GM12878 (cell line): ENCODE measurements around the gene LHX5. TPM values are rescaled to one million over a fixed set of nuclear protein-coding genes. Genes with fewer than 3 reads are reported as not detected.
A peak's percentile ranks its signal among the peaks of the same experiment; 100 is the strongest.

Experiments
- ATAC-seq: fragments of 200-7000 bp; cut with Tn5 transposase; 3 replicates; pipeline ENCODE4 v1.9.1; 2020; ENCODE audit warnings: mild to moderate bottlenecking, moderate library complexity
- BruUV-seq: library from RNA; stranded (reverse); fragments of 400-500 nt; replicated peaks from 2 replicates; lab custom pipeline; 2021; lab: Mats Ljungman, UMichigan
- CTCF ChIA-PET: fragments of 300-600 bp; sonication (Branson Sonifier 250); formaldehyde crosslinking; extraction: SDS; loops from one replicate; lab custom pipeline; 2021; ENCODE audit warnings: inconsistent platforms; lab: Yijun Ruan, JAX
- POLR2A ChIA-PET: fragments of 350-600 bp; formaldehyde crosslinking; extraction: SDS; loops from one replicate; lab custom pipeline; 2021; ENCODE audit warnings: inconsistent platforms; lab: Charles Lee
- RAD21 ChIA-PET: fragments of 300-600 bp; sonication (Branson Sonifier 250); formaldehyde crosslinking; loops from one replicate; lab custom pipeline; 2023; ENCODE audit warnings: antibody characterized with exemption; ENCODE audit not compliant: unreplicated experiment; lab: Charles Lee
- SMC1A ChIA-PET: fragments of 300-600 bp; sonication (Branson Sonifier 250); formaldehyde crosslinking; loops from one replicate; lab custom pipeline; 2023; ENCODE audit not compliant: unreplicated experiment, uncharacterized antibody; lab: Charles Lee
- DNase-seq: peaks from one replicate; pipeline ENCODE4 v3.0.0-alpha.2; 2011; ENCODE audit warnings: low read depth, low spot score
- FAIRE-seq: peaks from 3 replicates; lab custom pipeline; 2011; peaks lifted over from hg19 to GRCh38; lab: Jason Lieb, UNC
- H2AFZ ChIP-seq: 2 replicates; pipeline ENCODE4 v1.6.0; 2011; ENCODE audit warnings: low read depth, low read length, control low read depth; ENCODE audit not compliant: control insufficient read depth
- H3K27ac ChIP-seq: 2 replicates; pipeline ENCODE4 v1.5.1; 2011; ENCODE audit warnings: control low read depth; ENCODE audit not compliant: control insufficient read depth, insufficient read depth
- H3K27me3 ChIP-seq, 2 experiments: replicated peaks in 1 of 2; 2 replicates each; pipeline versions ENCODE4 v1.6.0 to v1.6.1; 2011; ENCODE audit warnings: low read length in 1 of 2; ENCODE audit not compliant: control insufficient read depth in 2 of 2, insufficient read depth in 2 of 2
- H3K36me3 ChIP-seq, 2 experiments: 2 replicates each; pipeline ENCODE4 v1.5.1; 2011; ENCODE audit warnings: low read length in 1 of 2; ENCODE audit not compliant: control insufficient read depth in 2 of 2, insufficient read depth in 2 of 2
- H3K4me1 ChIP-seq: 2 replicates; pipeline ENCODE4 v1.6.1; 2011; ENCODE audit warnings: mild to moderate bottlenecking, low read length, moderate library complexity, mixed read lengths; ENCODE audit not compliant: control insufficient read depth, insufficient read depth
- H3K4me2 ChIP-seq: 2 replicates; pipeline ENCODE4 v1.6.0; 2011; ENCODE audit warnings: control low read depth; ENCODE audit not compliant: control insufficient read depth, insufficient read depth
- H3K4me3 ChIP-seq: fragments of 200-600 bp; sonication (generic); 2 replicates; pipeline ENCODE4 v1.5.1; 2016
- H3K79me2 ChIP-seq: 2 replicates; pipeline ENCODE4 v1.6.0; 2011; ENCODE audit warnings: low read length; ENCODE audit not compliant: control insufficient read depth, insufficient read depth
- H3K9ac ChIP-seq: 2 replicates; pipeline ENCODE4 v1.8.0; 2011; ENCODE audit warnings: low read length, control low read depth, mixed read lengths; ENCODE audit not compliant: control insufficient read depth, insufficient read depth
- H3K9me3 ChIP-seq: replicated peaks from 3 replicates; pipeline ENCODE4 v1.5.1; 2011; ENCODE audit warnings: mild to moderate bottlenecking, low read length; ENCODE audit not compliant: control insufficient read depth, insufficient read depth
- H4K20me1 ChIP-seq: 2 replicates; pipeline ENCODE4 v1.6.0; 2011; ENCODE audit not compliant: control insufficient read depth, insufficient read depth
- FOXK2 ChIP-seq: fragments of 450-650 bp; IDR thresholded peaks from 2 replicates; pipeline ENCODE4 v1.6.1; 2017; ENCODE audit warnings: mild to moderate bottlenecking, moderate library complexity
- MEF2B ChIP-seq: fragments of 450-650 bp; IDR thresholded peaks from 2 replicates; pipeline ENCODE4 v1.6.1; 2018; ENCODE audit warnings: mild to moderate bottlenecking, moderate library complexity; ENCODE audit not compliant: partially characterized antibody, poor library complexity, severe bottlenecking
- MXI1 ChIP-seq: fragments of 150-350 bp; IDR thresholded peaks from 2 replicates; pipeline ENCODE4 v1.6.1; 2011; ENCODE audit warnings: low read depth, mild to moderate bottlenecking, inconsistent platforms, low read length, improper control_type of control experiment
- NBN ChIP-seq: fragments of 450-650 bp; IDR thresholded peaks from 2 replicates; pipeline ENCODE4 v1.6.1; 2016
- NFYA ChIP-seq: IDR thresholded peaks from 2 replicates; pipeline ENCODE4 v1.6.1; 2011; ENCODE audit warnings: low read depth, mild to moderate bottlenecking, low read length, improper control_type of control experiment, borderline replicate concordance
- NR2F1 ChIP-seq: fragments of 450-650 bp; conservative IDR thresholded peaks from 2 replicates; pipeline ENCODE4 v1.6.1; 2017; ENCODE audit warnings: mild to moderate bottlenecking
- POLR2AphosphoS5 ChIP-seq: IDR thresholded peaks from 2 replicates; pipeline ENCODE4 v1.6.1; 2011; ENCODE audit warnings: mild to moderate bottlenecking, low read length, inconsistent platforms
- RB1 ChIP-seq: fragments of 450-650 bp; formaldehyde crosslinking; IDR thresholded peaks from 2 replicates; pipeline ENCODE4 v1.6.1; 2017; ENCODE audit warnings: mild to moderate bottlenecking, borderline replicate concordance
- RUNX3 ChIP-seq: IDR thresholded peaks from 2 replicates; pipeline ENCODE4 v1.6.1; 2012; ENCODE audit warnings: low read length, inconsistent platforms
- STAT3 ChIP-seq: IDR thresholded peaks from 2 replicates; pipeline ENCODE4 v1.6.1; 2011; ENCODE audit warnings: low read depth, low read length, improper control_type of control experiment
- TCF12 ChIP-seq: IDR thresholded peaks from 2 replicates; pipeline ENCODE4 v1.6.1; 2011; ENCODE audit warnings: low read depth, mild to moderate bottlenecking, low read length
- WGBS: methylation state at CpG from one replicate; pipeline ENCODE4 v1.1.6; 2016; ENCODE audit warnings: low lambda C conversion rate; ENCODE audit not compliant: insufficient replicate concordance, insufficient coverage; ENCODE audit errors: missing lambda C conversion rate; 5-methylcytosine and 5-hydroxymethylcytosine counted together
- in situ Hi-C: fragments of 300-500 bp; cut with MboI; formaldehyde crosslinking; loops from 9 replicates; pipeline ENCODE4 v1.14.3; 2018; ENCODE audit warnings: mixed read lengths
- intact Hi-C: fragments of 100-400 bp; cut with micrococcal nuclease; formaldehyde crosslinking; loops from one replicate; pipeline ENCODE4 v1.14.2; 2022; ENCODE audit not compliant: unreplicated experiment
- polyA plus RNA-seq, 11 experiments: library from polyadenylated mRNA; depleted of rRNA in 4 of 11; unstranded in 6 of 11; stranded (reverse) in 5 of 11; fragments of >200 nt; fragmentation: Nextera tagmentation in 4 of 11; fragmentation: Illumina TruSeq in 1 of 11; extraction: Ambion mirVana in 4 of 11; extraction: Trizol in 1 of 11; gene quantifications; 1 replicate in 1 of 11; 2 replicates in 10 of 11; pipeline versions ENCODE4 v1.2.1 to v1.2.3, GENCODE V29; 2011 to 2016; ENCODE audit warnings: inconsistent platforms in 2 of 11, missing spikeins in 2 of 11, low read depth in 1 of 11
- total RNA-seq, 4 experiments: library from RNA; depleted of rRNA in 3 of 4; stranded (reverse); fragments of >200 nt in 3 of 4; fragmentation: Illumina TruSeq in 1 of 4; extraction: Trizol in 1 of 4; gene quantifications; 2 replicates each; pipeline versions ENCODE4 v1.2.1 to v1.2.3, GENCODE V29; 2013 to 2021
- TF ChIP-seq, protein P1 (sequence below): fragments of 450-650 bp; formaldehyde crosslinking; IDR thresholded peaks from 2 replicates; pipeline ENCODE4 v1.5.0; 2022; ENCODE audit warnings: mild to moderate bottlenecking, missing genetic modification characterization
- TF ChIP-seq, protein P2 (sequence below): IDR thresholded peaks from 2 replicates; pipeline ENCODE4 v1.6.1; 2012; ENCODE audit warnings: mild to moderate bottlenecking, low read depth, low read length

The LHX5 gene
- total and polyA plus RNA-seq, 10 of the 15 experiments (the other 5 are each of a cell fraction or from before 2014, with no cell fraction given), result 0.03 TPM; not detected in 9

DNA sequence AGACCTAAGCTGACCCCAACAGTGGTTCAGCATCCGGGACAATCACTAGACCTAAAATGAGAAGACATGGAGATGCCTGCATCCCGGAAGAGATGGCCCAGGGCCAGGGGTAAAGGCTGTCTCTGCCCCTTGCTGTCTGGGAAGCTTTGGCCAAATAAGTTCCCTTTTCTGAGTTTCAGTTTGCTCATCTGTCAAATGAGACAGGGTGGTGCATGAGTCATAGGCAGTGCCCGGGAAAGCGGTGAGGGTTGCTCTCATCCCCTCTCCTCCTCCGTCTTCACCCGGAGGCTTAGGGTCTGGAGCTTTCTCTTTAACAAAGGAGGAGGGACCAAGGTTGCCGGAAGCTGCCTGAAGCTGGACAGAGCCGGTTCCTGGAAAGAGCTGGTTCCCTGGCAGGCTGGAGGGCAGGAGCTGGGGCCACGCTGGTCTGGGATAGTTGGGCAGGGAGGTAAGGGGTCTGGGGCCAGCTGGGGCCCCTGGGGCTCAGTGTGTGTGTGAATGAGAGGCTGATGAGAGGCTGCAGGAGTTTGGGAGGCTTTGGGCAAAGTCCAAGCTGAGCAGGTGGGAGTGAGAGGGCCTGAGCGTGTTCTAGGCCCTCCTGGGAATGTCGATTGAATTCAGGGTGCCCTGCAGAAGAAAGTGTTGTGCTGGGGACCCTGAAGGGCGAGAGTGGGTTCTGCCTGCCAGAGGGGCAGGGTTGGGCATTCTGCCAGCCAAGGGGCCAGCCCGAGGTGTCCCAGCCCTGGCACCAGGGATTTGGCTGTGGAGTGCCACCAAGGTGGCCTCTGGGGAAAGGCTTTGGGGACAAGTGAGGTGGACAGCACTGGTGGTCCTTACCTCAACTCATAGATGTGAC is 49.4 kb downstream of the LHX5 start, which contains the start of gene SDSL:
SDSL (plus strand) TSS at position 351 of the 856 bp plus-strand sequence. CDS start 5,603 bp downstream, outside the sequence.
- no TSS peak for BruUV-seq
- POLR2A ChIA-PET, result interaction anchor here (1.0 to 1.3 kb wide), 2 partner anchors 96 to 216 kb away, joined by 3 to 4 read pairs; no protein-coding TSS in a partner anchor
- Histone ChIP-seq H3K4me3 (peak within 1 kb of the TSS; percentile 63), H3K27me3 (no peaks in the 10 kb centered on the region), H3K9ac (peak within 1 kb of the TSS; percentile 73), H3K36me3 (no peaks in the 10 kb centered on the region), H3K9me3 (no peaks in the 10 kb centered on the region), H2AFZ (peak within 1 kb of the TSS; percentile 35), H3K4me1 (peaks cover 10% of the 10 kb centered on the region), H3K27ac (peak within 1 kb of the TSS; percentile 23; the same call in 1 of the 2 replicates), H3K79me2 (no peaks in the 10 kb centered on the region), H4K20me1 (no peaks in the 10 kb centered on the region), H3K4me2 (peak within 1 kb of the TSS; percentile 64)
- DNase-seq, result peak; percentile 76
- RAD21 ChIA-PET, result interaction anchor here (0.6 to 1.3 kb wide), 8 partner anchors 17 to 235 kb away, joined by 3 to 4 read pairs (median 3); no protein-coding TSS in a partner anchor
- FAIRE-seq, result peak; percentile 92
- CTCF ChIA-PET, result interaction anchor here (0.5 to 1.6 kb wide), 15 partner anchors 18 to 457 kb away, joined by 3 to 10 read pairs (median 3); no protein-coding TSS in a partner anchor
- SMC1A ChIA-PET, result interaction anchor here (0.8 to 2.9 kb wide), 5 partner anchors 106 to 236 kb away, joined by 3 to 8 read pairs (median 3); no protein-coding TSS in a partner anchor
- WGBS, result 20% methylated on average over 13 of the region's 13 CpGs
- in situ Hi-C loops, result loop anchor here (5.0 kb wide), 1 partner anchor 225 kb away; no protein-coding TSS in a partner anchor
- intact Hi-C loops, result loop anchor here (1.0 to 5.0 kb wide), 2 partner anchors 110 to 235 kb away; partner anchors contain the start of genes DDX54 and RITA1
- ATAC-seq, result peak; percentile 95
- peak; percentile 54; the same call in 1 of the 2 replicates for TF ChIP-seq NBN
- TF ChIP-seq, protein P1, sequence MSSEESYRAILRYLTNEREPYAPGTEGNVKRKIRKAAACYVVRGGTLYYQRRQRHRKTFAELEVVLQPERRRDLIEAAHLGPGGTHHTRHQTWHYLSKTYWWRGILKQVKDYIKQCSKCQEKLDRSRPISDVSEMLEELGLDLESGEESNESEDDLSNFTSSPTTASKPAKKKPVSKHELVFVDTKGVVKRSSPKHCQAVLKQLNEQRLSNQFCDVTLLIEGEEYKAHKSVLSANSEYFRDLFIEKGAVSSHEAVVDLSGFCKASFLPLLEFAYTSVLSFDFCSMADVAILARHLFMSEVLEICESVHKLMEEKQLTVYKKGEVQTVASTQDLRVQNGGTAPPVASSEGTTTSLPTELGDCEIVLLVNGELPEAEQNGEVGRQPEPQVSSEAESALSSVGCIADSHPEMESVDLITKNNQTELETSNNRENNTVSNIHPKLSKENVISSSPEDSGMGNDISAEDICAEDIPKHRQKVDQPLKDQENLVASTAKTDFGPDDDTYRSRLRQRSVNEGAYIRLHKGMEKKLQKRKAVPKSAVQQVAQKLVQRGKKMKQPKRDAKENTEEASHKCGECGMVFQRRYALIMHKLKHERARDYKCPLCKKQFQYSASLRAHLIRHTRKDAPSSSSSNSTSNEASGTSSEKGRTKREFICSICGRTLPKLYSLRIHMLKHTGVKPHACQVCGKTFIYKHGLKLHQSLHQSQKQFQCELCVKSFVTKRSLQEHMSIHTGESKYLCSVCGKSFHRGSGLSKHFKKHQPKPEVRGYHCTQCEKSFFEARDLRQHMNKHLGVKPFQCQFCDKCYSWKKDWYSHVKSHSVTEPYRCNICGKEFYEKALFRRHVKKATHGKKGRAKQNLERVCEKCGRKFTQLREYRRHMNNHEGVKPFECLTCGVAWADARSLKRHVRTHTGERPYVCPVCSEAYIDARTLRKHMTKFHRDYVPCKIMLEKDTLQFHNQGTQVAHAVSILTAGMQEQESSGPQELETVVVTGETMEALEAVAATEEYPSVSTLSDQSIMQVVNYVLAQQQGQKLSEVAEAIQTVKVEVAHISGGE (CRISPR knock-in tag), result no peak
- no peak for TF ChIP-seq NFYA
- TF ChIP-seq STAT3, result no peak
- 0 out of 2 replicates have a peak, but pooled peaks have one; percentile 4 for TF ChIP-seq TCF12
- TF ChIP-seq MEF2B, result peak; percentile 40
- TF ChIP-seq RUNX3, result peak; percentile 40
- 0 out of 2 replicates have a peak, but pooled peaks have one; percentile 35 for TF ChIP-seq RB1
- TF ChIP-seq POLR2AphosphoS5, result 0 out of 2 replicates have a peak, but pooled peaks have one; percentile 53
- TF ChIP-seq, protein P2, sequence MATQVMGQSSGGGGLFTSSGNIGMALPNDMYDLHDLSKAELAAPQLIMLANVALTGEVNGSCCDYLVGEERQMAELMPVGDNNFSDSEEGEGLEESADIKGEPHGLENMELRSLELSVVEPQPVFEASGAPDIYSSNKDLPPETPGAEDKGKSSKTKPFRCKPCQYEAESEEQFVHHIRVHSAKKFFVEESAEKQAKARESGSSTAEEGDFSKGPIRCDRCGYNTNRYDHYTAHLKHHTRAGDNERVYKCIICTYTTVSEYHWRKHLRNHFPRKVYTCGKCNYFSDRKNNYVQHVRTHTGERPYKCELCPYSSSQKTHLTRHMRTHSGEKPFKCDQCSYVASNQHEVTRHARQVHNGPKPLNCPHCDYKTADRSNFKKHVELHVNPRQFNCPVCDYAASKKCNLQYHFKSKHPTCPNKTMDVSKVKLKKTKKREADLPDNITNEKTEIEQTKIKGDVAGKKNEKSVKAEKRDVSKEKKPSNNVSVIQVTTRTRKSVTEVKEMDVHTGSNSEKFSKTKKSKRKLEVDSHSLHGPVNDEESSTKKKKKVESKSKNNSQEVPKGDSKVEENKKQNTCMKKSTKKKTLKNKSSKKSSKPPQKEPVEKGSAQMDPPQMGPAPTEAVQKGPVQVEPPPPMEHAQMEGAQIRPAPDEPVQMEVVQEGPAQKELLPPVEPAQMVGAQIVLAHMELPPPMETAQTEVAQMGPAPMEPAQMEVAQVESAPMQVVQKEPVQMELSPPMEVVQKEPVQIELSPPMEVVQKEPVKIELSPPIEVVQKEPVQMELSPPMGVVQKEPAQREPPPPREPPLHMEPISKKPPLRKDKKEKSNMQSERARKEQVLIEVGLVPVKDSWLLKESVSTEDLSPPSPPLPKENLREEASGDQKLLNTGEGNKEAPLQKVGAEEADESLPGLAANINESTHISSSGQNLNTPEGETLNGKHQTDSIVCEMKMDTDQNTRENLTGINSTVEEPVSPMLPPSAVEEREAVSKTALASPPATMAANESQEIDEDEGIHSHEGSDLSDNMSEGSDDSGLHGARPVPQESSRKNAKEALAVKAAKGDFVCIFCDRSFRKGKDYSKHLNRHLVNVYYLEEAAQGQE, result peak; percentile 26; the same call in 1 of the 2 replicates
- peak; percentile 72; the same call in 1 of the 2 replicates for TF ChIP-seq FOXK2
- TF ChIP-seq MXI1, result peak; percentile 46; the same call in 1 of the 2 replicates
- TF ChIP-seq NR2F1, result 0 out of 2 replicates have a peak, but pooled peaks have one; percentile 21
